Activated CD8-positive, alpha-beta T cell treated with anti-CD3 and anti-CD28 coated beads, Interleukin-2, amount 10 ng/mL, durations not matched to agents 7 days and 5 days (primary cell): ENCODE results near the gene NTM. TPM values are rescaled to one million over a fixed set of nuclear protein-coding genes. Genes with fewer than 3 reads are reported as not detected.

ENCODE experiments used
- ATAC-seq: fragments of 150-1000 bp; cut with Tn5 transposase; one replicate; pipeline ENCODE4 v1.10.0; 2021; ENCODE audit warnings: moderate library complexity
- CTCF ChIA-PET: fragments of 350-600 bp; sonication (Branson Sonifier 250); formaldehyde crosslinking; loops from one replicate; lab custom pipeline; 2021; ENCODE audit warnings: antibody characterized with exemption; lab: Charles Lee
- POLR2A ChIA-PET: fragments of 350-600 bp; sonication (Branson Sonifier 250); formaldehyde crosslinking; loops from one replicate; lab custom pipeline; 2021; ENCODE audit warnings: antibody characterized with exemption; lab: Charles Lee
- DNase-seq: peaks from one replicate; pipeline ENCODE4 v3.0.0-alpha.2; 2020
- H3K27ac Mint-ChIP-seq: one replicate; pipeline ENCODE4 v1.8.0; 2021; ENCODE audit warnings: mild to moderate bottlenecking, mixed read lengths
- H3K27me3 Mint-ChIP-seq: one replicate; pipeline ENCODE4 v1.8.0; 2021; ENCODE audit warnings: low read depth, mixed read lengths
- H3K36me3 Mint-ChIP-seq: one replicate; pipeline ENCODE4 v1.8.0; 2021; ENCODE audit warnings: low read depth, mixed read lengths
- H3K4me1 Mint-ChIP-seq: one replicate; pipeline ENCODE4 v1.8.0; 2021; ENCODE audit warnings: low read depth, mixed read lengths
- H3K4me3 Mint-ChIP-seq: one replicate; pipeline ENCODE4 v1.8.0; 2021; ENCODE audit warnings: mild to moderate bottlenecking, mixed read lengths
- H3K9me3 Mint-ChIP-seq: one replicate; pipeline ENCODE4 v1.8.0; 2022; ENCODE audit warnings: mixed read lengths; ENCODE audit not compliant: insufficient read depth
- total RNA-seq, 2 experiments: library from RNA; stranded (reverse); gene quantifications; one replicate each; pipeline ENCODE4 v1.2.3, GENCODE V29; 2021

NTM gene
- total RNA-seq, 2 experiments from 2014 or later = not detected

DNA sequence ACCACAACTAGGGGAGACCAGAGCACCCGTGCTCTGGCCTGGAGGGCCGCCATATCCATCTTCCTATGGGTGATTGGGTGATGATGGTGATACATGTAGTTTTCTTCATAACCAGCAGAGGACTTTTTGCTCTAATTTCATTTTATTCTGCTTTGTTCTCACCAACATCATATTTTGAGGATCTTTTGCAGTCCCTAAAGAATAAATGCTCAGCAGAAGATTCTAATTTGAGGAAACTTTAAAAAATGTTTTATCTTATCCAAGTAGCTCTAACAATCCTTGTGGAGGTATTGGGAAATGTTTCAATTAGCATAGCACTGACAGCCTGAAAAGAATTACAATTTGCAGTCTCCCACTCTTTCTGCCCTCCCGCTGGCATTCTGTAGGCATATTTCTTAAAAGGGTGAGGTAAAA, 544.0 kb downstream of the NTM start:
- CTCF ChIA-PET = no interaction called here
- H3K4me3 Mint-ChIP-seq = no peak overlapping the region

DNA sequence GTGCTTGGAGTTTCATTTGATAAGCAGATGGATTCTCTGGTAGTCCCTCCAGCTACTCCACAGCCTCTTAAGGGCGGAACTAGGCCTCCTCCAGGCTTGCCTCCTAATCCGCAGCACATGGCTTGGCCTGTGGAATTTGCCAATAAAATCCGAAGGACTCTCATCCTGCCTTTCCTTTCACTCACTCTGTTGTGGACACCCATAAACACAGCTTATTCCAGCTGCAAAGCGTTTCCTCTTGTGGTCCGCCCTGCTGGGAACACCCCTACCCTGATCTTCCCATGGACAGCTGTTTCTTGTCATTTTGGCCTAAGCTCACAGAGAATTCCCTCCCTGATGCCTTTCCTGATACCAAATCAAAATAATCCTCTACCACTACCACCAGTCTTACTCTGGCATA, 546.2 kb downstream of the NTM start:
- Mint-ChIP-seq H3K4me3 (no peak overlapping the region), H3K9me3 (no peaks in the 10 kb centered on the region), H3K27me3 (peaks cover 7% of the 10 kb centered on the region), H3K4me1 (peaks cover under 1% of the 10 kb centered on the region), H3K36me3 (no peaks in the 10 kb centered on the region), H3K27ac (no peak overlapping the region)
- ATAC-seq (no peak), DNase-seq (no peak)
- CTCF ChIA-PET = no interaction called here
- POLR2A ChIA-PET = no interaction called here

More for the DNA sequence above, 544.0 kb downstream of the NTM start:
- POLR2A ChIA-PET = no interaction called here
- Mint-ChIP-seq H3K36me3 (peaks cover 2% of the 10 kb centered on the region), H3K27me3 (peaks cover 21% of the 10 kb centered on the region), H3K27ac (no peak overlapping the region), H3K4me1 (peaks cover 9% of the 10 kb centered on the region), H3K9me3 (no peaks in the 10 kb centered on the region)
- ATAC-seq (no peak), DNase-seq (no peak)

DNA sequence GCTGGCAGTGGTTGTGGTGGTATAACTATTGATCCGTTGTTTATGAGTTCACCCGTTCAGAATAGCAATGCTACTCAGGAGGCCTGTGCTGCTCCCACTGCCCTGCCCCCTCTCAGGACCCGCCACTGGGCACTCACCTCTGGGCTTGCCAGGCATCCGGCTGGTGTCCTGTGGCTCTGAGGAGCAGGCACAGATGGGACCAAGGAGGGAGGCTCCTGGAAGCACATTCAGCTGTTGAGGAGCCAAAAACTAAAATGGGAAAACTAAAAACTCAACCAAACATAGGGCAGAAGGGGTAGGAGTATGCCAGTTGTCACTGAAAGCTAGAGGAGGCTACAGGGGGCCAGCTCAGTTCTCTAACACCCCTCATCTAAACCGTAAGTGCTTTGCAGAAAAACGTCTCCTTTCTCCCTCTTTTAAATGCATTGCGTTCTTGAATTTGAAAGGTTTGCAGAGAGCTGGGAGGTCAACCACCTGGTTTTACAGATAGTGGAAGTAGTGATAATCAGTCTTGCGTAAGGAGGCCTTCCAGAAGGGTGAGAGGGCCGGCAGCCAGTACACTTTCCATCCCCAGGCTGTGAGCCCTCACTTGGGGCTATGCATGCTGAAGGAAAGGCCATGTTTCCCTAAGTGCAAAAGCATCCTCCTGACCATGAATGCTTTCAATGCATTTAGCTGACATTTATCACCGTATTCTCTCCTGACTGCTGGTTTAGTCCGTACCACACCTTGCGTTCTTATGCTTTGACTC, 547.4 kb downstream of the NTM start:
- Mint-ChIP-seq H3K4me3 (no peak overlapping the region), H3K27ac (no peak overlapping the region), H3K9me3 (no peaks in the 10 kb centered on the region), H3K4me1 (no peaks in the 10 kb centered on the region), H3K27me3 (peaks cover 2% of the 10 kb centered on the region), H3K36me3 (no peaks in the 10 kb centered on the region)
- ATAC-seq (no peak), DNase-seq (no peak)
- POLR2A ChIA-PET = no interaction called here
- CTCF ChIA-PET = no interaction called here

DNA sequence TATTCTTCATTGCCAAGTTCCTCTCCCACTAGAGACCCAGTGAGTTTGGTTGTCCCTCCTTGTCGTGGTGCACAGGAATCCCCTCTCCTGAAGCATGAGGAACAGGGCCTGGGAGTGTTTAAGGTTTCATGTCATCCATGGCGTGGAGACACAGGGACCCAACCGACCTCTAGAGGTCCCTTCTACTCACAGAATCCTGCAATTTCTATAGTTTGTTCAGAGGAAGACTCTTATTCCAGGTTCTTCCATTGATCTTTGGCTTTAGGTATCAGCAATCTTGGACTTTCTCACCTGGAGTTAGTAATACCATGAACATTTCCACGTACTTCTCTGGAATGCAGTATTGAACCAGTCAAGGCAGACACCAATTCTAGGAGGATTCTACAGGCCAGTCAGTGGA, 548.2 kb downstream of the NTM start:
- DNase-seq (no peak), ATAC-seq (no peak)
- CTCF ChIA-PET = no interaction called here
- Mint-ChIP-seq H3K27ac (no peak overlapping the region), H3K36me3 (no peaks in the 10 kb centered on the region), H3K27me3 (no peaks in the 10 kb centered on the region), H3K9me3 (no peaks in the 10 kb centered on the region), H3K4me1 (no peaks in the 10 kb centered on the region), H3K4me3 (no peak overlapping the region)
- POLR2A ChIA-PET = no interaction called here

DNA sequence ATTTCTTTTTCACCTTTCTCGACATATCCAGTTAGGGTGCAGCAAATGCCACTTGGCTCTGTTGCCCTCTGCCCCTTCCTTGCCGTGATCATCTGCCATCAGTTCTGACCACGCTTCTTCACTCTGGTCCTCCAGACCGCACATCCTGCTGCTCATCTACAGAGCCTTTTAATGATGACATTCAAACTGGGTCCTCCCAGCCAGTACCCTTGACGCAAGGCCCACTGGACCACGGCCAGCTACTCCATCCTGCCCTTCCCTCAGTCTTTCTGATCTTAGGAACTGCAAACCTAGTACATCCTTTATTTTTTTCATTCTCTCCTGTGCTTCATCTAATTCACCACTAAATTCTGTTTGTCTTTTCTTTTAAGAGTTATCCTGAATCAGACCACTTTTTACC, 551.8 kb downstream of the NTM start:
- Mint-ChIP-seq H3K27ac (no peak overlapping the region), H3K4me3 (no peak overlapping the region), H3K9me3 (no peaks in the 10 kb centered on the region), H3K36me3 (no peaks in the 10 kb centered on the region), H3K4me1 (no peaks in the 10 kb centered on the region), H3K27me3 (no peaks in the 10 kb centered on the region)
- ChIA-PET POLR2A (no interaction called here), CTCF (no interaction called here)
- no peak for ATAC-seq
- no peak for DNase-seq

DNA sequence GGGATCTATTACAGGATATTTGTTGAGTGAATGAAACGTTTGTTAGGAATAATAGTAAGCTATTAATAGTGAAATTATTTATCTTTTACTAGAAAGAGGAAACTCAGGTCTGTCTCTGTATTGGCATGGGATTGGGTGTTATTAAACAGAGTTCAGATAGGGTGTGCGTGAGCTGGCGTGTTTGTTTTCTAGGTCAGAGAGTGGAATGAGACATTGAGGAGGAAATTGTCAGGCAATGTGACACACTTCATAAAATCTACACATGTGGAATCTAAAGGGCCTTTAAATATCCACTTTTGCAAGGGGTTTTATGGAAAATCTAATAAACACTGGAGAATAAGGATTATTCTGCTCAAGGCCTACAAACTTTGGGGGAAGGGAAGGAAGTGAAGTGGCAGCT, 552.9 kb downstream of the NTM start:
- Mint-ChIP-seq H3K36me3 (no peaks in the 10 kb centered on the region), H3K27me3 (no peaks in the 10 kb centered on the region), H3K4me3 (no peak overlapping the region), H3K4me1 (no peaks in the 10 kb centered on the region), H3K27ac (no peak overlapping the region), H3K9me3 (no peaks in the 10 kb centered on the region)
- CTCF ChIA-PET = no interaction called here
- POLR2A ChIA-PET = no interaction called here
- ATAC-seq (no peak), DNase-seq (no peak)

DNA sequence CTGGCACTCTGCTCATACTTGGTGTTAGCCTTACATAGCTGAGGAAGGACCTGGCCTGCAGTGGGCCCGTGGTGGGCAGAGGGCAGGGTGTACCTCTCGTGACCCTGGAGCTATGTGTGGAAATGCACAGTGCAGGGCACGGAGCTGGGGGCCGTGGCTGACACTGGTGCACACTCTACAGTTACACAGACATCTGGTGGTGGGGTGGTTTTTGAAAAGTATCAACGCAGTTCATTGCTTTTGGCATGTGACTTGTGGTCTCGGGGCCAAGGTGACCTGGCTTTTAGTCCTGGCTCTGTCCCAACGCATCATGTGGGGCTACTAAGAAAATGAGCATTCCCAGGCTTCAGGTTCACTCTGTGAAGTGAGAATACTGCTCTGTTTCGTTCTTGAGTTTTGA, 553.6 kb downstream of the NTM start:
- Mint-ChIP-seq H3K27me3 (no peaks in the 10 kb centered on the region), H3K4me3 (no peak overlapping the region), H3K36me3 (no peaks in the 10 kb centered on the region), H3K9me3 (no peaks in the 10 kb centered on the region), H3K27ac (no peak overlapping the region), H3K4me1 (no peaks in the 10 kb centered on the region)
- ATAC-seq (no peak), DNase-seq (no peak)
- POLR2A ChIA-PET = no interaction called here
- CTCF ChIA-PET = no interaction called here

DNA sequence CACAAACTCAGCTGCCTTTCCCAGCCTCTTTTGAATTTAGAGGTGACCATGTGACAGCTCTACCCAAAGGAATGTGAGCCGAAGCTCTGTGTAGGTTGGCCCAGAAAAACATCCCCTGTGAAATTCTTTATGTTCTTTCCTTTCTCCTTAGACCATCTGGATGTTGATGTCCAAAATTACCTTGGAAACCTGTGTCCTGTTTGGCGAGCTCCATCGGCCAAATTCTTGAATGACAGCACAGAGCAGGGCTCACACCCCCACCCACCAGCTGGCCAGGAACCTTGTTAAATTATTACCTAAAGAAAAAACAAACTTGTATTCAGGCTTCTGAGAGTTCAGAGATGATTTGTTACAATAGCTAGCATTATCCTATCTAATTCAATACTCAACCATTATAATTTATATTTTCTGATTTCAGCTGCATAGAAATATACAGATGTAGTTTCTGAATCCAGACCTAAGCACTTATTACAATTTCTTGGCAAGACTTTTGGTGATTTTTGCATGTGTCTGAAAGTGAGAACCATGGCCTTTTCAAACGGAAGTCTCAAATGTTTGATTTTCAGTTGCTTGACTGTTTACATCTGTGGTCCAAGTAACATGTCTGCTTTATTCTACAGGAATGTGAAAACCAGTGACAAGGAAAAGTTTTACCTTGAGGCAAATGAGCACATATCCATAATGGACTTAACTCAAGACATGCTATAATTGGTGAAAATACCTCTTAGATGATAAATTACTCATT, 554.2 kb downstream of the NTM start:
- Mint-ChIP-seq H3K9me3 (no peaks in the 10 kb centered on the region), H3K27ac (no peak overlapping the region), H3K27me3 (no peaks in the 10 kb centered on the region), H3K36me3 (no peaks in the 10 kb centered on the region), H3K4me1 (no peaks in the 10 kb centered on the region), H3K4me3 (no peak overlapping the region)
- DNase-seq (no peak), ATAC-seq (no peak)
- POLR2A ChIA-PET = no interaction called here
- CTCF ChIA-PET = no interaction called here

DNA sequence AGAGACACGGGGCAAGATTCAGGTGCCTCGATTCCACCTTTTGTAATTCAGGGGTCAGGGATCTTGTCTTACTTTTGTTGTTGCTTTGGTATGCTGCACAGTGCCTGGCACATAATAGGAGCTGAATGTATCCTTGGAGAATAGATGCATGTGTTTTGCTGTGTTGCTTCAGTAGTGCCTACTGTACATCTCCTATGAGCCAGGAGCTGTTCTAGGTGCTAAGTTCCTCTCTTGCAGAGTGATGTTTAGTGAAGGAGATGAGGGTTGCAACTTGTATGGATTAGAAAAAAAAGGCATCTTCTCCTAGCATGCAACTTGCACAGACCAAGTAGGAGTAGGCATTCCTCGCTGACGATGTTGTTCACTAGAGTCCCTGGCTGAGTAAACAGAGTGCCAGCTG, 555.4 kb downstream of the NTM start:
- CTCF ChIA-PET = no interaction called here

DNA sequence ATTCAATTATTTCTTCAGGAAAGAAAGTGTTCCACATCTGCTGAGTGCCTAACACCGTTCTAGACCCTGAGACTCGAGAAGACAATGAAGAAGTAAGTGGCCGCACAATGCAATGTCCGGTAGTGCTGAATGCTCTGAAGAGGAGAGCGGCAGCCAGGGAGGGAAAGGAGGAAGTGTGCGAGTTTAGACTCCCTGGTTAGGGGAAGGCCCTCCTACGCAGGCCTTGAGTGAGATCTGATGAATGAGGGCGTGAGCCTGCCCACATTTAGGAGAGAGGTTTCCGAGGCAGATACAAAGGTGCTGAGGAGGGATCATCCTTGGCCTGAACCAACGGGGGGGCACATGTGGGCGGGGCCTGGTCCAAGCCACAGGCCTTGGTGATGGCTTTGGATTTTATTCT, 558.6 kb downstream of the NTM start:
- Mint-ChIP-seq H3K27ac (no peak overlapping the region), H3K27me3 (no peaks in the 10 kb centered on the region), H3K36me3 (no peaks in the 10 kb centered on the region), H3K9me3 (no peaks in the 10 kb centered on the region), H3K4me3 (no peak overlapping the region), H3K4me1 (no peaks in the 10 kb centered on the region)
- POLR2A ChIA-PET = interaction anchor here (0.7 kb wide), 1 partner anchor 57 kb away, joined by 3 read pairs; no protein-coding TSS in a partner anchor
- ATAC-seq (no peak), DNase-seq (no peak)
- CTCF ChIA-PET = no interaction called here

More for the DNA sequence above, 555.4 kb downstream of the NTM start:
- DNase-seq = no peak
- Mint-ChIP-seq H3K27me3 (no peaks in the 10 kb centered on the region), H3K27ac (no peak overlapping the region), H3K36me3 (no peaks in the 10 kb centered on the region), H3K4me1 (no peaks in the 10 kb centered on the region), H3K9me3 (no peaks in the 10 kb centered on the region), H3K4me3 (no peak overlapping the region)
- no peak for ATAC-seq
- POLR2A ChIA-PET = no interaction called here

DNA sequence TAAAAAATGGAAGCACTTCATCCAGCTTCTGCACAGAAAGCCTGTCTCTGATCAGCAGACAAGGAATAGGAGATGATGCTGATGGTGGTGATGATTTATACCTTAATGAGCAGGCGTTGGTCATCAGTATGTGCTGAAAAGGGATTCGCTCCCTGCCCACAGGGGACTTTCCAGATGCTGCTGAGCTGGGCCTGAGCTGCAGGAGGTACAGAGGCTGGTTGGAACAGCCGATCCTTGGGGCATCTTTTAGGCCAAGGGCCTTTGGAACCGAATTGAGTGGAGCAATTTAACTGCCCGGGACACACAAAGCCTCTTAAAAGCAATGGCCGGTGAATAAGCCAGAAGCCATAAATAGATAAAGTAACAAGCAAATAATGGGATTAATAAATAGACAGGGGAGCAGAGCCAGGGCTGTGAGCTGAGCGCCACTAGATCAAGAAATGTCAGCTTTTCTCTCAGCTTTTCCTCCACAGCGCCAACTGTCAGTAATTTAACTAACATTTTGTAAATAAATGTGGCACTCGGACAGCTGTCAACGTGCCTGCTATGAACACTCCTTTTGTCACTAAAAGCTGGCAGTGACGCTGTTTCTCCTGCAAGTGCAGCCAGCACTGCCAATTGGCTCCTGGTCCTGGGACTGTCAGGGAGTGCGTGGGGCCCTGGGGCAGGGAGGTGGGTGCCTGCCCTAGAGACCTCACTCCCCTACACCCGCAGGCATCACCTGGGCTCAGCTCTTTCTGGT, 562.3 kb downstream of the NTM start:
- H3K27ac Mint-ChIP-seq = no peak overlapping the region

DNA sequence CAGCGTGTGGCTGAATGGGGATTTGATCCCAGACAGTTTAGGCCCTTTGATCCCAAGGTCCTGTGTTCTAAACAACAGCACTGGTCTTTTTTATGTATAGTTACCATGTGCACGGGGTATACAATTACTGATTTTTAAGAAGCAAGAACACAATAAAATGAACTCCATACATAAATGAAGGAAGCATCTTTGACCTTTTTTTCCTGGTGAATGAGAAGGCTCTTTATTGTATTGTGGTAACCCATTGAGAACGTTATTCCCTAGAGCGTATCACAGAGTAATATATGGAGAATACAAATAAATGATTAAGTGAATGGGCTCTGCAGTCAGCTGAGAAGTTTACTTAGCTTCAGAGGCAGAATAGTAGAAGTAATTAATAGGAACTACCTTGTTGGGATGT, 563.6 kb downstream of the NTM start:
- Mint-ChIP-seq H3K27ac (no peak overlapping the region), H3K4me1 (no peaks in the 10 kb centered on the region), H3K36me3 (no peaks in the 10 kb centered on the region), H3K9me3 (no peaks in the 10 kb centered on the region), H3K27me3 (no peaks in the 10 kb centered on the region), H3K4me3 (no peak overlapping the region)
- CTCF ChIA-PET = interaction anchor here (1.1 kb wide), 1 partner anchor 30 kb away, joined by 3 read pairs; no protein-coding TSS in a partner anchor
- DNase-seq (no peak), ATAC-seq (no peak)
- POLR2A ChIA-PET = no interaction called here

More for the DNA sequence above, 562.3 kb downstream of the NTM start:
- CTCF ChIA-PET = no interaction called here
- H3K36me3 Mint-ChIP-seq = no peaks in the 10 kb centered on the region
- no peak for ATAC-seq
- no peaks in the 10 kb centered on the region for H3K4me1 Mint-ChIP-seq
- POLR2A ChIA-PET = no interaction called here
- H3K27me3 Mint-ChIP-seq = no peaks in the 10 kb centered on the region
- no peak overlapping the region for H3K4me3 Mint-ChIP-seq
- no peaks in the 10 kb centered on the region for H3K9me3 Mint-ChIP-seq
- DNase-seq = no peak
